NB4 (cell line): ENCODE data around the gene ADAM12.

ENCODE experiments used
- MYC ChIP-seq: IDR thresholded peaks from 2 replicates; pipeline ENCODE4 v1.6.1; 2011; ENCODE audit warnings: low read depth, low read length
- POLR2A ChIP-seq: IDR thresholded peaks from 2 replicates; pipeline ENCODE4 v1.6.1; 2011; ENCODE audit warnings: mild to moderate bottlenecking; ENCODE audit not compliant: insufficient read length; ENCODE audit errors: extremely low read depth
- TF ChIP-seq, protein P1 (sequence below): IDR thresholded peaks from one replicate; pipeline ENCODE4 v1.5.1; 2012; ENCODE audit warnings: low read depth, low read length
- TF ChIP-seq, protein P2 (sequence below): IDR thresholded peaks from 2 replicates; pipeline ENCODE4 v1.6.1; 2011; ENCODE audit warnings: low read depth, low read length

DNA sequence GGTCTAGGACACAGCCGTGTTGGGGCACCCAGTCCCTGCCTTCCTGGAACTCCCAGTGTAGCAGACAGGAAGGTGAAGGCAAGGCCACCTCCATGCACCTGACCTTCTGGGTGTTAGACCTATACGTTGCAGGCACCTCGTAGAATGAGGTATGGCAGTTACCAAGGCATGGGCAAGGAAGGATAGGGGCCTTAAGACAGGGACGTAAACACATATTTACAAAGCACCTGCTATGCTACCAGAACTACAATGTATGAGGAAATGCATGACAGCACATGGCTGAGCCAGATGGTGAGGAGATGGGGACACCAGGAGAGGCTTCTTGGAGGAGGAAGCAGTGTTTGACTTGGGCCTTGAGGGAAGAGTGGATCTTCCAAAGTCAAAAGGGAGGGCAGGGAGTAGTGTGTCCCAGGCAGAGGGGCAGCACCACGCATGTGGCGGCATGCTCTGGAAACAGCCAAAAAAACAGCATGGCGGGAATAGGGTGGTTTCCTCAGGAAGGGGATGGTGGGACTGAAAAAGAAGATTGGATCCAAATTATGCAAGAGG is 260.7 kb downstream of the ADAM12 start:
- no peak for TF ChIP-seq POLR2A
- TF ChIP-seq, protein P1, sequence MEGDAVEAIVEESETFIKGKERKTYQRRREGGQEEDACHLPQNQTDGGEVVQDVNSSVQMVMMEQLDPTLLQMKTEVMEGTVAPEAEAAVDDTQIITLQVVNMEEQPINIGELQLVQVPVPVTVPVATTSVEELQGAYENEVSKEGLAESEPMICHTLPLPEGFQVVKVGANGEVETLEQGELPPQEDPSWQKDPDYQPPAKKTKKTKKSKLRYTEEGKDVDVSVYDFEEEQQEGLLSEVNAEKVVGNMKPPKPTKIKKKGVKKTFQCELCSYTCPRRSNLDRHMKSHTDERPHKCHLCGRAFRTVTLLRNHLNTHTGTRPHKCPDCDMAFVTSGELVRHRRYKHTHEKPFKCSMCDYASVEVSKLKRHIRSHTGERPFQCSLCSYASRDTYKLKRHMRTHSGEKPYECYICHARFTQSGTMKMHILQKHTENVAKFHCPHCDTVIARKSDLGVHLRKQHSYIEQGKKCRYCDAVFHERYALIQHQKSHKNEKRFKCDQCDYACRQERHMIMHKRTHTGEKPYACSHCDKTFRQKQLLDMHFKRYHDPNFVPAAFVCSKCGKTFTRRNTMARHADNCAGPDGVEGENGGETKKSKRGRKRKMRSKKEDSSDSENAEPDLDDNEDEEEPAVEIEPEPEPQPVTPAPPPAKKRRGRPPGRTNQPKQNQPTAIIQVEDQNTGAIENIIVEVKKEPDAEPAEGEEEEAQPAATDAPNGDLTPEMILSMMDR = no peak
- TF ChIP-seq, protein P2, sequence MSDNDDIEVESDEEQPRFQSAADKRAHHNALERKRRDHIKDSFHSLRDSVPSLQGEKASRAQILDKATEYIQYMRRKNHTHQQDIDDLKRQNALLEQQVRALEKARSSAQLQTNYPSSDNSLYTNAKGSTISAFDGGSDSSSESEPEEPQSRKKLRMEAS = no peak
- no peak for TF ChIP-seq MYC
